ENCODE data around the gene GAB2. TPM values are rescaled to one million over a fixed set of nuclear protein-coding genes. Genes with fewer than 3 reads are reported as not detected.

The GAB2 gene
- total RNA-seq, 2 experiments from 2014 or later = 10.7 to 11.9 TPM

GRCh38 chr11:78241475-78241874, 176.1 kb downstream of the GAB2 start:
- no peaks in the 10 kb centered on the region for H3K36me3 ChIP-seq (ENCODE audit: insufficient read depth, low read length)
- no peak overlapping the region for H3K27ac ChIP-seq (ENCODE audit: low read depth in 1 of 2, low read length in 2 of 2)
- H3K4me3 Mint-ChIP-seq = no peak overlapping the region
- DNase-seq = no peak
- H3K27me3 Mint-ChIP-seq = no peaks in the 10 kb centered on the region
- CTCF ChIA-PET = interaction anchor here (1.3 kb wide), 1 partner anchor 13 kb away, joined by 4 read pairs; no protein-coding TSS in a partner anchor
- peaks cover 15% of the 10 kb centered on the region for H3K36me3 Mint-ChIP-seq (ENCODE audit: low read depth)
- TF ChIP-seq CTCF (IDR thresholded peaks at IDR 0.05) = no peak
- peaks cover 12% of the 10 kb centered on the region for H3K4me1 Mint-ChIP-seq (ENCODE audit: low read depth)
- POLR2A ChIA-PET = no interaction called here
- intact Hi-C loops (cut with DNase I, micrococcal nuclease) = no loop called here
- no peaks in the 10 kb centered on the region for H3K27me3 ChIP-seq (ENCODE audit: control insufficient read depth in 1 of 2, insufficient read depth in 2 of 2, low read length in 2 of 2)
- no peaks in the 10 kb centered on the region for H3K4me1 ChIP-seq (ENCODE audit: insufficient read depth, low read length)
- H3K9me3 Mint-ChIP-seq = peaks cover 12% of the 10 kb centered on the region
- peaks cover 15 to 23% of the 10 kb centered on the region in 2 experiments for H3K9me3 ChIP-seq (ENCODE audit: control insufficient read depth in 1 of 2, insufficient read depth in 1 of 2, low read length in 2 of 2)
- H3K27ac Mint-ChIP-seq = no peak overlapping the region
- no peak overlapping the region for H3K4me3 ChIP-seq (ENCODE audit: low read length)
- no peak for ATAC-seq (ENCODE audit: poor library complexity)

GRCh38 chr11:78239781-78240180, 177.8 kb downstream of the GAB2 start:
- H3K27ac ChIP-seq (ENCODE audit: low read depth in 1 of 2, low read length in 2 of 2) = no peak overlapping the region
- H3K4me3 Mint-ChIP-seq = no peak overlapping the region
- H3K4me1 Mint-ChIP-seq (ENCODE audit: low read depth) = peaks cover 8% of the 10 kb centered on the region
- peaks cover 9% of the 10 kb centered on the region for H3K9me3 Mint-ChIP-seq
- no peaks in the 10 kb centered on the region for H3K27me3 Mint-ChIP-seq
- H3K27ac Mint-ChIP-seq = no peak overlapping the region
- ChIA-PET POLR2A (interaction anchor here (0.6 kb wide), 1 partner anchor 36 kb away, joined by 3 read pairs; no protein-coding TSS in a partner anchor), CTCF (no interaction called here)
- peaks cover 15% of the 10 kb centered on the region for H3K36me3 Mint-ChIP-seq (ENCODE audit: low read depth)
- no peak overlapping the region for H3K4me3 ChIP-seq (ENCODE audit: low read length)
- ATAC-seq (ENCODE audit: poor library complexity) = no peak
- no peak for TF ChIP-seq CTCF (IDR thresholded peaks at IDR 0.05)
- H3K27me3 ChIP-seq (ENCODE audit: control insufficient read depth in 1 of 2, insufficient read depth in 2 of 2, low read length in 2 of 2) = no peaks in the 10 kb centered on the region
- no peaks in the 10 kb centered on the region for H3K36me3 ChIP-seq (ENCODE audit: insufficient read depth, low read length)
- no peaks in the 10 kb centered on the region for H3K4me1 ChIP-seq (ENCODE audit: insufficient read depth, low read length)
- H3K9me3 ChIP-seq (ENCODE audit: control insufficient read depth in 1 of 2, insufficient read depth in 1 of 2, low read length in 2 of 2) = peaks cover 15 to 19% of the 10 kb centered on the region in 2 experiments
- DNase-seq = no peak
- intact Hi-C loops (cut with DNase I, micrococcal nuclease) = no loop called here

- ChIA-PET CTCF (interaction anchor here (0.7 kb wide), 1 partner anchor 65 kb away, joined by 3 read pairs; no protein-coding TSS in a partner anchor), POLR2A (no interaction called here)
- H3K27ac Mint-ChIP-seq = no peak overlapping the region
Observed at GRCh38 chr11:78237293-78238046, 180.2 kb downstream of the GAB2 start.

More at GRCh38 chr11:78237293-78238046, 180.2 kb downstream of the GAB2 start:
- no peak for TF ChIP-seq CTCF (IDR thresholded peaks at IDR 0.05)
- peaks cover 15 to 16% of the 10 kb centered on the region in 2 experiments for H3K9me3 ChIP-seq (ENCODE audit: control insufficient read depth in 1 of 2, insufficient read depth in 1 of 2, low read length in 2 of 2)
- intact Hi-C loops (cut with DNase I, micrococcal nuclease) = no loop called here
- peaks cover 9% of the 10 kb centered on the region for H3K36me3 Mint-ChIP-seq (ENCODE audit: low read depth)
- no peak overlapping the region for H3K27ac ChIP-seq (ENCODE audit: low read depth in 1 of 2, low read length in 2 of 2)
- H3K4me1 Mint-ChIP-seq (ENCODE audit: low read depth) = no peaks in the 10 kb centered on the region
- no peaks in the 10 kb centered on the region for H3K36me3 ChIP-seq (ENCODE audit: insufficient read depth, low read length)
- no peaks in the 10 kb centered on the region for H3K4me1 ChIP-seq (ENCODE audit: insufficient read depth, low read length)
- H3K9me3 Mint-ChIP-seq = peaks cover 8% of the 10 kb centered on the region
- no peak for DNase-seq
- no peak overlapping the region for H3K4me3 Mint-ChIP-seq
- no peak for ATAC-seq (ENCODE audit: poor library complexity)
- H3K27me3 ChIP-seq (ENCODE audit: control insufficient read depth in 1 of 2, insufficient read depth in 2 of 2, low read length in 2 of 2) = no peaks in the 10 kb centered on the region
- H3K4me3 ChIP-seq (ENCODE audit: low read length) = no peak overlapping the region
- H3K27me3 Mint-ChIP-seq = no peaks in the 10 kb centered on the region

Measured in CD4-positive, alpha-beta T cell (primary cell).